NCI-H2029 (cell line): ENCODE data around the gene CTIF.

Experiments used
- DNase-seq: peaks from one replicate; lab custom pipeline; 2025; lab: John Stamatoyannopoulos, UW

Gene CTIF

DNA sequence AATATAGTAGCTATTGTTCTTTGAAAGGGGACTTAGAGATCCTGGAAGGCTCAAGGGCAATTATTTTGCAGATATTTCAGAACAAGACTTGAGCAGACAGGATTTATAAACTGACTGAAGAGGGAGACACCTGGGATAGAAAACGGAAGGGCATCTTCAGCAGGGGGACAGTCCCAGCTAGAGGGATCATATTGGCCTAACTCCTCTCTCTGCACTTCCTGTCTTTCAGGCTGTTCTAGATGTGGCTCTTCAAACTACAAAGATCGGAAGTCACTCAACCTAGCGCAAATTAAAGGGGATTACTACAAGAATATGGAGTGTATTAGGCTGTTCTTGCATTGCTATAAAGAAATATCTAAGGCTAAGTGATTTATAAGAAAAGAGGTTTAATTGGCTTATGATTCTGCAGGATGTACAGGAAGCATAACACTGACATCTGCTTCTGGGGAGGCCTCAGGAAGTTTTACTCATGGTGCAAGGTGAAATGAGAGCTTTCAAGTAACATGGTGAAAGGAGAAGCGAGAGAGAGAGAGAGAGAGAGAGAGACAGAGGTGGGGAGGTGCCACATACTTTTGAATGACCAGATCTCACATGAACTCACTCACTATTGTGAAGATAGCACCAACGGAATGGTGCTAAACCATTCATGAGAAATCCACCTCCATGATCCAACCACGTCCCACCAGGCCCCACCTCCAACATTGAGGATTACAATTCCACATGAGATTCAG is 5.3 kb upstream of the CTIF start:
- DNase-seq, result no peak

DNA sequence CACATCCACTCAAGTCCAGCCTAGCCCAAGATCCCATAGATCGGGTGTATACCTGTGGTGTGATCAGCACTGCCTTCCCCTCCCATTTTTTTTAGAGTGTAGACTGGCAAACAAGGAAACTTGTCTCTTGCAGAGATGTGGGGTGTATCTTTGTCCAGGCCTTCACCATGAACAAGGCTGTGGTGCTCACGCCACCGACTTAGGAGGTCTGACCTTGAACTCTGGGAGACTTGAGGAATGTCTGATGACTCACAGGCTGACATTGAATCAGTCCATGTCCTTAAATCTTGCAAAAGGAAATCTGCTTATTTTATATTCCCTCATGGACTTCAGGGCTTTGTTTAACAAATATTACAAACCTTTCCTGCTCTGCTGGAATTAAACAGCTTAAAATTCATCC is 4.5 kb upstream of the CTIF start:
- no peak for DNase-seq

DNA sequence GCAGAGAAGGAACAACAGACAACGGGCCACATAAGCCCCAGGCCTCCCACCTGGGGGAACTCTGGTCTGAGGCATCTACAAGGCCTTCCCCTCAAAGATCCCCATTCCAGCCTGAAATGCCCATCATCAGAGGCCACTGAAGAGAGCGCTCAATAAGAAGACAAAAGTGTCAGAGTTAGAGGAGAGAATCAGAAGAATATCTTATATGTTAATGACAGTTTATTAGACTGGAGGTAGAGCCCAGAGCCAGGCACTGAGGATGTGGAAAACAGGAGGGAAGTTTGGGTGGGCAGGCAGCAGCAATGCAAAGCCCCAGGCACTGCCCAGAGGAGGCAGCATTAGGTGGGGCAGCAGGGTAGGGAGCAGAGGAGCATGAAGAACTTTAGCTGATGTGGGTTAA is 2.9 kb upstream of the CTIF start:
- no peak for DNase-seq

DNA sequence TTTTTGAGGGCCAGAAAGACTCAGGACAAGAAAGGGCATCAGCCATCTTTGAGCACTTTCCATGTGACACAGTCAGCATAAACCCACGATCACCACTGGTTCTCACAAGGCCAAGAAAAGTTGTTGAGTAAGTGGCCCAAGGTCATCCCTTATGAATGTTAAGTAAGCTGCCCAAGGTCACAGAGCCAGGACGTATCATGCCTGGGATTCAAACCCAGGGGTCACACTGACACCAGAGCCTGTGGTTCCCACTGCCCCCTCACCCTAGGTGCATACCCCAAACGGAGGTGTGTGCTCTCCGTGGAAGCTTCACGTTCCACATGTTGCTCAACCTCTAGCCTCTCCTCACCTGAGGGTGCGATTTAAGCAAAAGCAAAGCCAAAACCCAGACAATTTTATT is 2.3 kb upstream of the CTIF start:
- no peak for DNase-seq

DNA sequence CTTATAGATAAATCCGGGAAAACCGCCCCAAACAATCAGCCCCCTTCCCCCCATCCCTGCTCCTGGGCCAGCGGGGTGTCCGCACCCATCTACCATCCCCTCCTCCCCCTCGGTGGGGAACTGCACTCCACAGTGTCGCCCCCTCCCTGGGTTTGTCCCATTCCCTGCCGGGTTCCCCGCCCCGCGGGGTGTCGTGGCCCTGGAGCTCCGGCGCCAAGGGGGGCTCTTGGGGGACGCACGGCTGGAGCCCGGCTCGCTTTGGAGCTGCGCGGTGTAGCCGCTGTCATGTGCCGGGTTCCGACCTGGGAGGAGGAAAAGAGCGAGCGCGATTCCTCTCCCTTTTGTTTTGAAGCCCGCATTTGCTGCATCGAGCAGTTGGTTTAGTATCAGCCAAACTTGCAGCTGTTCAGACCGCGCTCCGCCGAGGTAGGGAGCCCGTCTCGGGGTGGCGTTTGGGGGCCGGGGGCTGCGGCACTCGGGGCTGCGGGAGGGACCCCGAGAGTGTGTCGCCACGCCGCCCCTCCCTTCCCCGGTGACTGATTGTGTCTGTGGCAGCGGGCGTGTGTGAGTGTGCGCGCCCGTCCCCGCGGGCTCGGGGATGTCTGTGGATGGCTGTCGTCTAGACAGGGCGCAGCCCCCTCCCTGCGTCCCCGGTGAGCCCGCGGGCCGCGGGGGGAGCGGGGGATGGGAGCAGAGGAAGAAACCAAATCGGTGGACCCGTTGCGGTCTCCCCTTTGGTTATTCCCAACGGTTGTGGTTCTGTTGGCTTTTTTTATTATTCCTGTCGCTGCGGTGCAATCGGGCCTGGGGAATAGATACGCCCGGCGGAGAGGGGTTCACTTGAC is 797 bp downstream of the CTIF start:
- DNase-seq, result no peak

DNA sequence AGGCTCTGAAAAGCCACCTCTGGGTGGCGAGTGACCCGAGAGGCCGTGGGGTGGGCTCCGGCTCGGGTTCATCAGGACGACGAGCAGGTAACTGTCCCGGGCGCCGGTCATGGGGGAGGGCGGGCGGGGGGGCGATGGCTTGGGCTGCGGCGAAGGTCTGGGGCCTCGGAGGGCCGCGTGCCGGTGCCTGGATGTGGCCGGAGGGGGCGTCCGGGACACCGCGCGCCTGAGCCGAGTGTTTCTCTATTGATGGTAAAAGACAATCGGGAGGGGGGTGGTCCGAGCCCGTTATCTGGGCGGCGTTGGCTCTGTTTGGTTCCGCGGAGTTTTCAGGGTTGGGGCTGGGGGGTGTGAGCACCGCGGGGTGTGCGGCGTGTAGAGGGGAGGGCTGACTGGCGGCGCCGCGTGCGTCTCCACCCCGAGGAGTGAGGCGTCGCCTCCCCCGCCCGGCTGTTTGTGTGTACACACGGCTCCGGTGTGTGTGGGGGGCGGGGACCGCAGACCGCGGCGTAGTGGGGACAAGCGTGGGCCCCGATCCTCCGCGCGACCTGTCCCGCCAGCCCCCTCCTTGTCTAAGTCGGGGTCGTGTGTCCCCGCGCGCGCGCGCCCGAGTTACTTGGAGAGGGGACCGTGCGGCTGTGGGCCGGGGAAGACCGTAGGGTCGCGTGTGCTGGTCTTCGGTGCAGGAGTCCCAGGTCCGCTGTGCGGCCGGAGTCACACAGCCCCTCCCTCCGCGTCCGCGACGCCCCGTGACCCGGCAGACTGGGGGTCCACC is 1.6 kb downstream of the CTIF start:
- DNase-seq, result no peak

DNA sequence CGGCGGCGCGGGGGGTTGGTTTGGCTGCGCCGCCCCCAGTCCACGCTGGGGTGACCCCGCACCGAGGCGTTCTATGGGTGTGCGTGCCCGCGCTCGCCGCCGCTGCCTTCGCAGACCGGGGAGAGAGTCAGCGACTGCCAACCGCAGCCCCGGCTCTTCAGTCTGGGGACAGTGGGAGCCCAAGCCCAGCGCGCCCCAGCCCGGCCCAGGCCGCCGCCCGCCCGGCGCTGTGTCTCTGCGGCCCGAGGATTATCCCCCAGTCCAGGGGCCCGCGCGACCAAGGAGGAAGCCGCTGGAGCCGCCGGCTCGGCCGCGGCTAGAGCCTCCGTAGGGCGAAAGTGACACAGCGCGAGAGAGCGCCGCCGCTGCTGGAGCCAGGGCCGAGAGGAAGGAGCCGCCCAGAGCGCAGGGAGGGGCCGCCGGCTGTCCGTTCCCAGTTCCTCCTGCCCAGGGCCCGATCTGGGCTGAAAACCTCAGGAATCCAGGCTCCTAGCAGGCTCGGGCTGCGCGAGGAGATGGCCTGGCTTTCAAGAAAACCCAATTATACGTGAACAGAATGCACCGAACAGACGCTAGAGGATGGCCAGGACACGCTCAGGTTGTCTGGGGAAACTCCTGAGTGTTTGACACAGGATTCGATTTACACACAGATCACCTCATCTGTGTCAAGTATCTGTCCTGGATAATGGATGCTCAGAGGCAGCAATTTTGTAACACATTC is 2.4 kb downstream of the CTIF start:
- peak; percentile 38 for DNase-seq

DNA sequence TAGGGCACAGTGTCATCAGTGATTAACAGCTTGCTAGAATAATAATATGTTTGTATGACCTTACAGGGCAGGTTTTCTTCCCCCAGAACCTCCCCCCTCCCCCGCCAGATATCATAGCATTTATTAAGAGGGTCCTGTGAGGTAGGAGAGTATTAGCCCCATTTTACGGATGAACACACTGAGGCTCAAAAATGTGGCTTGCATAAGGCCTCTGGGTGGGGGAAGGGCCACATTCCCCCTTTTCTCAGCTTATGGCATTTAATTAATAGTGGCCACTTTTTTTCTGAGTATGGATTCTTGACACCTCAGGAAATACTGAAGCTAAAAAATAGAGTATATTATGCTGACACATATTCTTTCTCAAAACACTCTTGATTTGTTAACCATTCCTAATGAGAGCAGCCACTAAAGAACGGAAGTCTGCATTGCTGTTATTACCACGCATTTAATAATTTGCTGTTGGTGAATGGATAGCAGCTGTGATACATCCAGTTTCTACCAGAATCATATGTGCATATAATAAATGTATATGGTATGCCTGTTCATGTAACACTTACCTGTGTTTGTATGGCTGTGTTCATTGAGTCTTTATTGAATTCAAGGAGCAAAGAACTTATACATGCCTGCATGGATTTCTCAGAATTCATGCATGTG is 3.0 kb downstream of the CTIF start:
- DNase-seq, result no peak

DNA sequence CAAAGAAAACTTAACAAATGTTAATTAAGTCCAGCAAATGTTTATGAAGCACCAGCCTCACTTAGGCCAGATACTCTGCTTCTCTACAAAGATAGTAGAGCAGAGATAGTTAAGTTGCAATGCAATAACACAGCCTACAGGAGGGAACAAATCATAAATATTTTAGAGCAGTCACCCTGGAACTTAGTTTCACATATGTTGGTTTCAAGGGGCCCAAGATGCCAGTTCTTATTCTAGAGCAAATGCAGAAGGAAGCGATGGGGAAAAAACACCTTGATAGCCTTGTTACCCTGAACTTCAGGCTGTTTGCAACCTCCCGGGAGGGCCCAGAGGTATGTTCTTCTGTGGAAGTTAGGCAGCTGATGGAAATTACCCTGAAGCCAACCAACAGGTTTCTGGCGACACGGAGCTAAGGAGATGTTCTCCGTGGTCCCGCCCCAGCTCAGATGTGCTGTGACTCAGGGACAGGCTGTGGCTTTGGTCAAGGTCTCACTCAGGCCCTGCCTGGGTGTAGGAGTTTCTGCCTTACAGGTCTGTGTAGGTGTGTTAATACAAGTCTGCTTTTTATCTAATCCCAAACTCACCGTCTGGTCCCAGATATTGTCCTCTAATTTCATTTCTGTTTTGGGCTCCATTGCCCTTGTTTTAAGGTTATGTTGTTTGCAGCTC is 3.8 kb downstream of the CTIF start:
- no peak for DNase-seq

DNA sequence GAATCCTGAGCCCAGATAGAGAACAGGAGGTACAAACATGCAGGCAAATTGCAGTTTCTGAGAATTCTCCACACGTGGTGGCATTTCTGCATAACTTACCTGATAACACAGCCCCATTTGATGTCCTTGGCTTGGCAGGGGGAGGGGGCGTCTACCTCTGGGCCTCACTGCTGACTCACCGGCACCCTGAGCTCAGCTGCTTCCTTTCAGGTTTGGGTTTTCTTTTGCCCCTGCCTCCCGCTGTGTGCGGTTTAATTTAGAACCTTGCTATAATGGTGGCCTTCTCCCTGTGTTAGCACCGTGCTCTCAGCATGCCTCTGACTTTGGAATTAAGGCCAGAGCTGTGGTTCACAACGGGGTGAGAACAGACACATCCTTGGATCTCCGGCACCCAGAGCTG is 4.4 kb downstream of the CTIF start:
- no peak for DNase-seq

DNA sequence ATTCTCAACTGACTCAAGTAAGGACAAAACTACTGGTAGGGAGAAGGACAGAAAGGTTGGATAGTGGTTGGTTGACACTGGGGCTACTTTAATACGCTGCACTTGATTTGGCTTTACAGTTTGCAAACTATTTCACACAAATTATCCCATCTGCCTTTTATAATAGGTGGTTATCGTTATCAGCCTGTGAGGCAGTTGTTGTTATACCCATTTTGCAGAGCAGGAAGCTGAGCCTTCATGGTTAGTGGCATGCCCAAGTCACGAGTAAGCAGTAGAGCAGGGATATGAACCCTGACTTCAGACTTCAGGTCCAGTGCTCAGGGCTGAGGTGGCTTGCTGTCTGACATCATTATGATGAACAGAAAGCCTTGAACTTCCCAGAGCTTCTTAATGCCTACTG is 5.3 kb downstream of the CTIF start:
- no peak for DNase-seq

DNA sequence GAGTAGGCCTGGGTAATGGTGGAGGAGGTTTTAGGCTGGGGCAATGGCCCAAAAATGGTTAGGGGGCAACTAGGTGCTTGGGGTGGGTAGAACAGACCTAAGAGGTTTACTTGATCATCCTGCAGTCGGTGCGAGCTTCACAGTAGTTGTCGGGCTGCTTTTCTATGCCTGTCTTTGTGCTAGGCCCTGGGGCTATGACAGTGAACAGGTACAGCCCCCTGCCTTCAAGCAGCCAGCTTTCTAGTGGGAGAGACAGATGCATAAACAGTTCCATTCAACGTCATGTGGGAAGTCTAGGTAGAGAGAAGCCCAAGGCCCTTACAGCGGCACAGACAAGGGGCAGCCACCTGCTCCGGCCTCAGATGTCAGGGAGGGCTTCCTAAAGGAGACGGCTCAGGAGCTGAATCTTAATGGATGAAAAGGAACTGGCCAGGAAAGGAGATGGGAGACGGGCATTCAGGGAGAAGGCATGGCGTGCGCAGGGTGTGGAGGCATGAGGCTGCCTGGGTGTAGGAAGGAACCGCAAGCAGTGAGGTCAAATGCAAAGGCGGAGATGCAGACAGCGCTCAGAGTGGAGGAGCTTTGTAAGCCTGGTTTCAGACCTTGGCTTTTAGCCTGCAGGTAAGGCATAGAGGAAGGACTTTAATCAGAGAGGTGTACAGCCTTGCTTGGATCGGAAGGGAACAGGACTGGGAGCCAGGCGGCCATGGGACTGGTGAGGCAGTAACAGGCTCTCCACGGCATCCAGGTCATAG is 6.0 kb downstream of the CTIF start:
- no peak for DNase-seq

DNA sequence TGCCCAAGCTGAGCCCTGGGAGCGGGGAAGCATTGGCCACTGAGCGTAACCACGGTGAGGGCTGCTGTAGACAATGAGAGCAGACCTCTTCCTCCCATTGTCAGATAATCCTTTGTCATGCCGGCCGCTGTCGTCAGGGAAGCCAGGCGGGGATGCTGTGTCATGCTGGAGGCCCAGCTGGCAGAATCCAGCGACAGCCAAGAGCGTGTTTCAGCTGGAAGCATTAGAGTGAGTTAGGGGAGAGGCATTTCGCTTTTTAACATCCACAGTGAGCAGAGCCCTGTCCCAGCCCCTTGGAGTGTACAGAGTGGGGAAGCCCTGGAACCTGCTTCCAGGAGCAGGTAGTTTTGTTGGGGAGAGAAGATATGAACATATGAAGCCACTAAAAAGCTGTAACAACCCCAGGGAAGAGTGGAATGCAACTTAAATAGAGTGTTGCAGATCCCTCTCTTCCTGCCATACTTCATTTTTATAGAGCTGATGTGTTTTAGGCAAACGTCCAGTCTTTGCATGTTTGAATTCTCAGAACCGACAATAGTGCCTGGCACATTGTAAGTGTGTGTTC is 7.0 kb downstream of the CTIF start:
- peak; percentile 5 for DNase-seq

DNA sequence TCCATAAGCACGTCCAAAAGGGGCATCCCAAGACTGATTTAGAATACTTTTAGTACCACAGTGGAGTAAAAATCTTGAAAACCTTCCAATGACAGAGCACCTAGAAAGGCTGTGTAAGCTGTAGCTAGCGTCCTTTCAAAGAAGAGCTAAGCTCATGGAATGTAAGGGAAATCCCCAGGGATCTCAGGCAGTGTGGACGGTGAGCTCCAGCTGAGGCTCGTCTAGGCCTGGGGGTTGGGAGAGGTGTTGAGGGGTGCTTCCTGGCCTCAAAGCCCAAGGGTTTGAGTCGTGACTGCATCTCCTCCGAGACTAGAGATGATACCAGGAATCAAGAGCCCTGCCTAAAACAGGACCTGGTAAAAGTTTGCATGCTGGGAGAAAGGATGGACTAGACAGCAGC is 7.6 kb downstream of the CTIF start:
- no peak for DNase-seq

DNA sequence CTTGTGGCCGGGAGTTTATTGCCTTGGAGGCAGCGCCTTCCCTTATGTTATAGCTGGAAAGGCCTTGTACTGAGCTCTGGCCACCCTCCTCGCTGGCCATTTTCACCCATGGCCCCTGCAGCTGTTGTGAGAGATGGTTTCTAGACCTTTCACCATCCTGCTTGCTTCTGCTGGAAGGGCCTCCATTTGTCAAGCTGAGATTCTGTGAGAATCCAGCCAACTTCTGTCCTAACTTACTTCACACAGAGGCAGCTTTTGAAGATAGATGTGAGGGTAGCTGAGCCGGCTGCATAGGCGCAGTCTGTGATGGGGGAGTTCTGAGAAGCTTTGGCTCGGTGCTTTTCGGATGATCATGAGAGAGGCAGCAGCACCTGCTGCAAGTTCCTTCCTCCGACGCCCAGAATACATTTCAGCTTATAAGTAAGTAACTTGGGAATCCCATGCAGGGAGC is 8.7 kb downstream of the CTIF start:
- DNase-seq, result no peak

DNA sequence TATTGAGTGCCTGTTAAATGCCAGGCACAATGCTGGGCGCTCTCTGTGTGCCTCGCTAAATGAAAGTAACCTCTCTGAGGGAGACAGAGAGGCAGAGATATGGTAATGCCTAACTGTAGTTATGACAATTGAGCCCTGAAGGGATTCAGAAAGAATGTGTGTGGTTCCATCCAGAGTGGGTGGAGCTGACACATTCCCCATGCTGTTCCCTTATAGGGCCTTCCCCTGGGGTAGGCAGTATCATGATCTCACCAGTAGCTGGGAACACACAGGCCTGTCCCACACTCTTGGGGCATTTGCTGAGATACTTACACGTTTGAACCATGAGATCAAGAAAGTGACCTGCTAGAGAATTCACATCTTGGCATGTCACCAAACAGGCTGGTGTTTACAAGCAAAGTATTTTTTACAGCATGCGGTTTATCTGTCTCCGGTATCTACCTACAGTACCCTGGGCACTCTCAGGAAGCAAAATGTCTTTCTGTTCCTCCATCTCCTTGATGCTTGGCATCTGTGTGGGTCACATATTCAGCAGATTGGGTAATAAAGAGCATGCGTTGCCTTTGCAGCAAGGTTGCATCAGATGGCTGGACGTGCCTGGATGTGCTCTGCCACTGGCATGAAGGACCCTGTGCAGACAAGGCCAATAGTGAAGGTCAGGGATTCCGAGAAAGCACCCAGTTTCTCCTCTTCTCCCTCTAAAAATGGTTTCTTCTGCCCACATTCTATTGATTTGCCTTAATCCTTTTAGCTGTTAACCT is 9.4 kb downstream of the CTIF start:
- no peak for DNase-seq

DNA sequence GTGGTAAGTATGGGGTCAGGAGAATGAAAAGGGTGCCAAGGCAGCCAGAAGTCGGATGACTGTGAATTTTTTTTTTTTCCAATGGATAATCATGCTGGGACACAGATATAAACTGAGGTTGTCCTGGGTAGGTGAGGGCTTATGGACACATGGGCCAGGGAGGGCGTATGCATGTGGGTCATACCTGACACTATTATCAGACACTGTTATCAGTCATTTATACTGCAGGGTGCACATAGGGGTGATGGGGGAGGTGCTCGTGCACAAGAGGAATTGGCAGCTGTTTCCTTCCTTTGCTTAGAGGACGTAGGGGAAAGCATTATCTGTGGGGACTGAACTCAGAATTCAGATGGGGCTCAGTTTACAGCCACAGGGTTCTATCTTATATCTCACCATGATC is 10.1 kb downstream of the CTIF start:
- no peak for DNase-seq

DNA sequence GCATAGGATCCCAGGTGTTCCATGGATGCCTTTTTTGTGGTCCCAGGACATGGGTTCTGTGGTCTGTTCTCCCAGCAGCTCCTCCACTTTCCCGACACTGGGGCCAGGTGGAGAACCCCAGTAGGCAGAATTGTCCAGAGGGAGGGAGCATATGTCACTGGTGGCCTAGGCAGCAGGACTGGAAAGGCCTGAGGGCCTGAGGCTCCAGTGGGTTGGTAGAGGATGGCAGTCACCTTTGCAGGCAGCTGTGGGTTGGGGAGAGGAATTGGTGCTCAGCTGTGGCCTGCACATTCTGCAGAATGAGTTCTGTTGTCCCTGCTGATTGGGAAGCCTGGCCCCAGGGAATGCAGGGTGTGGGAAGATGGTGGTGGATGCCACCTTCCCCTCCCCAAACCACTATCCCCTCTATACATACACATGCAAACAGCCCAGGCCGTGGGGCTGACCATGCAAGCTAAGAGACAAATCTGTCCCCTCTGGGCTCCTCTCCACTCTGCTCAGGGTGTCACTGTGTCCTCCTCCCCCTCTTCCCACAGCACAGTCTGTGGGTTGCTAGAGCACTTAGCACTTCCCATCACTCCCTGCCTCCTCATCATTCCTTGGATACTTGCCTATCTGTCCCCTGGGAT is 11.4 kb downstream of the CTIF start:
- no peak for DNase-seq

DNA sequence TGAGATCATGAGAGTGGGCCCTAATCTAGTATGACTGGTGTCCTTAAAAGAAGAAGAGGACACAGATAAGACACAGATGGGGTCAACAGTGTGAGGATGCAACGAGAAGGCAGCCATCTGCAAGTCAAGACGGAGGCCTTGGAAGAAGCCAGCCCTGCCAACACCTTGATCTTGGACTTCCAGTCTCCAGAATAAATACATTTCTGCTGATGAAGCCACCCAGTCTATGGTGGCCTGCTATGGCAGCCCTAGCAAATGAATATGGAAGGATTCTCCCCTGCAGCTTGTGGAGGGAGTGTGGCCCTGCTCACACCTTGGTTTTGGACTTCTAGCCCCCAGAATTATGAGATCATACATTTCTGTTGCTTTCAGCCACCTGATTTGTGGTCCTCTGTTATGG is 12.3 kb downstream of the CTIF start:
- no peak for DNase-seq
